GM21423 (cell line): Measurements from ENCODE around the gene BNIP3.
A peak's percentile ranks its signal among the peaks of the same experiment; 100 is the strongest.
"Not testable (repeated sequence)": the region's sequence is repeated elsewhere in the genome, so short reads cannot be mapped to it uniquely, and the experiment has no call there.

Experiments used
- ATAC-seq: cut with Tn5 transposase; IDR thresholded peaks from one replicate; pipeline ENCODE4 v1.9.1; 2021; ENCODE audit warnings: mild to moderate bottlenecking, moderate library complexity; ENCODE audit not compliant: unreplicated experiment

The BNIP3 gene

GRCh38 chr10:132002004-132002403, 20.3 kb upstream of the BNIP3 start:
- ATAC-seq: no peak

GRCh38 chr10:132001238-132001972, 19.7 kb upstream of the BNIP3 start:
- no peak for ATAC-seq

- ATAC-seq: no peak
These were observed 17.3 kb upstream of the BNIP3 start for GRCh38 chr10:131998845-131999681.

DNA sequence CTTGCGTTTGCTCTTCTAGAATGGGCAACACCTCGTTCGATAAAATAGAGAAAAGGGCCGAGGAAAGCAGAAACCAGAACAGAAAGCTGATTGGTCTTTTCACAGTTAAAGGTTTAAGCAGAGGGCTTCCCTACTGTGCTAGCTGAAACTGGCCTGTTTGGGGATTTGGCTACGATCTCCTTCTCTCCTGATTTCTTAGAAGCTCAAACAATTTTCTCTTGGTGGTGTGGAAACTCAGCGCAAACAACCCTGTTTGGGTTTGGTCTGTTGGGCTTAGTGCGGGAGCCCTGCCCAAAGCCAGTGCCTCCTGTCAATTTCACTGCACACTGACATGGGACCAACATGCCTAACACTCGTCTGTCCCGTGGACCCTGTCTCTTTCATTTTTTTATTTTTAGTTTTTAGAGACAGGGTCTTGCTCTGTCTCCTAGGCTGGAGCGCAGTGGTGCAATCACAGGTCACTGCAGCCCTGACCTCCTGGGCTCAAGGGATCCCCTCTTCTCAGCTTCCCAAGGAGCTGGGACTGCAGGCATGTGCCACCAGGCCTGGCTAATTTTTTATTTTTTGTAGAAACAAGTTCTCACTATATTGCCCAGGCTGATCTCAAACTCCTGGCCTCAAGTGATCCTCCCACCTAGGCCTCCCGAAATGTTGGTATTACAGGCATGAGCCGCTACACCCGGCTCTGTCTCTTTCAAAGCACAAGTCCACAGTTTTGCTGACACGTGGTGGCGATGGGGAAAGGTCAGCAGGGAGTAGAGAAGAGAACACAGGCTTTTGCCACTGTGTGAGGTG, 16.5 kb upstream of the BNIP3 start:
- ATAC-seq: no peak

GRCh38 chr10:131997366-131998049, 15.8 kb upstream of the BNIP3 start:
- no peak for ATAC-seq

- no peak for ATAC-seq
These were observed 15.0 kb upstream of the BNIP3 start for GRCh38 chr10:131996466-131997365.

GRCh38 chr10:131994435-131994834, 12.7 kb upstream of the BNIP3 start:
- no peak for ATAC-seq

DNA sequence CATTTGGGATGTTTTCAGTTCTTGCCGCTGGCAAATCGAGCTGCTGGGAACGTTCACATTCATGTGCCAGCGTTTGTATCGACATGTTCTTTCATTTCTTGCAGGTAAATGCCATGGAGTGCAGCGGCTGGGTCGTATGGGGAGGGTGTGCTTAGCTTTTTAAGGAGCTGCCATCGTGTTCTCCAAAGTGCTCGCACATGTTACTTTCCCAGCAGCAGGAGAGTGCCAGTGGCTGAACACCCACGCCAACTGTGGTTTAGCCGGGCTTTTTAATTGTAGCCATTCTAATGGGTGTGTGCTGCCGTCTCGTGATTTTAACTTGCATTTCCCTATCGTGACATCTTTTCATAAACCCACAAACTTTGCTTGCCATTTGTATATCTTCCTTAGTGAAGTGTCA, 11.6 kb upstream of the BNIP3 start:
- no peak for ATAC-seq

DNA sequence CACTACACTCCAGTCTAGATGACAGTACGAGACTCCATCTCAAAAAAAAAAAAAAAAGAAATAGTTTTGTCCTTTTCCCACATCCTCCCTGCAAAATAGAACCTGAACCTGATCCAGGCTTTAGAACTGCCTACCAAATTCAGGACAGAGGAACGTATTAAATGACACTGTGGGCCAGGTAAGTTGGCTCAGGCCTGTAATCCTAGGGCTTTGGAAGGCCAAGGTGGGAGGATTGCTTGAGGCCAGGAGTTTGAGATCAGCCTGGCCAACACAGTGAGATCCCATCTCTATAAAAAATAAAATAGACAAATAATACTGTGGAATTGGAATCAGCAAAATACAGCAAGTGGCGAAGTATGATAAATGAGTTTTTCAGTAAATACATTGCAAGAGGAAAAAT, 10.0 kb upstream of the BNIP3 start:
- ATAC-seq: no peak

DNA sequence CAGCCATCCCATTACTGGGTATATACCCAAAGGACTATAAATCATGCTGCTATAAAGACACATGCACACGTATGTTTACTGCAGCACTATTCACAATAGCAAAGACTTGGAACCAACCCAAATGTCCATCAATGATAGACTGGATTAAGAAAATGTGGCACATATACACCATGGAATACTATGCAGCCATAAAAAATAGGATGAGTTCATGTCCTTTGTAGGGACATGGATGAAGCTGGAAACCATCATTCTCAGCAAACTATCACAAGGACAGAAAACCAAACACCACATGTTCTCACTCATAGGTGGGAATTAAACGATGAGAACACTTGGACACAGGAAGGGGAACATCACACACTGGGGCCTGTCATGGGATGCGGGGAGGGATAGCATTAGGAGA, 6.1 kb upstream of the BNIP3 start:
- not testable (repeated sequence) for ATAC-seq

- ATAC-seq: not testable (repeated sequence)
These were observed 5.6 kb upstream of the BNIP3 start for GRCh38 chr10:131987301-131987700.

DNA sequence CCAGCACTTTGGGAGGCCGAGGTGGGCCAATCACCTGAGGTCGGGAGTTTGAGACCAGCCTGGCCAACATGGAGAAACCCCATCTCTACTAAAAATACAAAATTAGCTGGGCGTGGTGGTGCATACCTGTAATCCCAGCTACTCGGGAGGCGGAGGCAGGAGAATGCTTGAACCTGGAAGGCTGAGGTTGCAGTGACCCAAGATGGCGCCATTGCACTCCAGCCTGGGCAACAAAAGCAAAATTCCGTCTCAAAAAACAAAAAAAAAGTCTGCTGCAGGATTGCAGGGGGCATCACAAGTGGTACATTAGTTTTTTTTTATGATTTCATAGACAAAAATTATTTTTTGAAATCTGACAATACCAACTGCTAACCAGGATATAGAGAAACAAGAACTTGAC, 5.1 kb upstream of the BNIP3 start:
- not testable (repeated sequence) for ATAC-seq

- ATAC-seq: no peak
These were observed 2.1 kb upstream of the BNIP3 start for GRCh38 chr10:131983780-131984179.

GRCh38 chr10:131982796-131983195, 1.1 kb upstream of the BNIP3 start:
- no peak for ATAC-seq

DNA sequence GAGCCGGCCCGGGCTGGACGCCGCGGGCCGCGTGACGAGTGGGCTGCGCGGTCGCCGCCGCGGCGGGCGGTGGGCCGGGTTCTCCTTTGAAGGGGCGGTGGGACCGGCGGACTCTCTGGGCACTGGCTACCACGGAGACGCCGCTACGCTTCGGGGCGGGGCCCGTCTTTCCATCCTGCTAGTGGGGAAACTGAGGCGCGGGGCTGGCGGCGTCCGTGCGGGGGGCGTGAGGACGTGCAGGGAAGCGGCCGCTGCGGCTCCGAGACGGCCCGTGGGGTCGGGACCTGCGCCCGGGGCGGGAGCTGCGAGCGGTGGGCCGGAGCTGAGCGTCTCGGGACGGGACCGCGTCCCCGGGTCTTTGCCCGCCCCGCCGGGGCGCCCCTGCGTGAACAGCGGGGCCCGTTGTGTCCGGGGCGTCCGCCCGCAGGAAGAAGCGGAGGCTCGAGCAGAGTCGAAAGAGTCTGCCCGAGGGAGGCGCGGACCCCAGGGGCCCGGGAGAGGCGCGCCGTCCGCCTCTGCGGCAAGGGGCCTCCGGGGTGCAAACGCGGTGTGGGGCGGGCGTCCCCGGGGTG, 548 bp upstream of the BNIP3 start:
- peak; percentile 31 for ATAC-seq

GRCh38 chr10:131980761-131981428, 828 bp downstream of the BNIP3 start:
- ATAC-seq: no peak

GRCh38 chr10:131980321-131980720, 1.4 kb downstream of the BNIP3 start:
- no peak for ATAC-seq

GRCh38 chr10:131979821-131980270, 1.9 kb downstream of the BNIP3 start:
- ATAC-seq: no peak

DNA sequence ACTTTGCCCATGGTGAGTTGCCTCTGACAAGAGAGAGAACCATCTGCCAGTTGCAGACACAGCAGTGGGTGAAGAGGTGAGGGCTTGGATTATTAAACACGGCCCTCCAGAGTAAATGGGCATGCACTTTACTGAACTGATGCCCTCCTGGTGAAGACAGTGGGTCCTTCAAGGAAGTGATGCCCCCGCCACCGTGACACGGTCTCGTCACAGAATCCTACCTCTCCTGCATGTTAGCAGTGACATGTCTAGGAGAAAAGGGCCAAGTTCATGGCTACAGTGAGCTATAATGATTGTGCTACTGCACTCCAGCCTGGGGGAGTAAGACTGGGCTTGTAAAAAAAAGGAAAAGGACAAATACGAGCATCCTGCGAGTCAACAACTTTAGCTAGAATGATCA, 2.4 kb downstream of the BNIP3 start:
- no peak for ATAC-seq
